Heart left ventricle (tissue), 13 donors: ENCODE results near the gene SIL1.

Experiments
- POLR2A ChIP-seq, 2 donors: fragments of 450-650 bp; IDR thresholded peaks; one replicate each; pipeline ENCODE4 v1.6.1; 2017; ENCODE audit warnings: antibody characterized with exemption in 2 of 2, mild to moderate bottlenecking in 2 of 2, moderate library complexity in 2 of 2
- TF ChIP-seq, protein P1 (sequence below), 12 donors: fragments of 200-600 bp; sonication (generic) in 4 of 12; IDR thresholded peaks; one replicate each; pipeline versions ENCODE4 v1.5.0 to v1.8.0; 2018 to 2022; ENCODE audit warnings: antibody characterized with exemption in 12 of 12, mild to moderate bottlenecking in 5 of 12
- donor health status: ischemic (EF 13 %, LVEDD 7.1; RV severe dilation, severe dysfunction).
- donor health status: DM: no; HTN: yes; CAD: no.
- donor health status: DM: no; HTN: no; CAD: no.
- donor health status: ischemic (EF 25% LVEDD 6.9; RV normal size, moderate dysfunction).
- donor health status: ischemic (EF 25% LVEDD 5.7; RV mildly dilated, moderate dysfunction).
- donor health status: ischemic (EF 35%, LVEDD 5.7; RV mildly dilated, moderate dysfunction).
- donor health status: nonischemic (EF 11% LVEDD 7.7; RV severe dilation, severe dysfunction).
- donor health status: DM: yes; HTN: yes; CAD: no.
- donor health status: PGD.
- donor health status: ischemic (EF 29% LVEDD 5.4; RV normal size, mild dysfunction).
- donor health status: nonischemic (EF 23%, LVEDD 6.1; RV moderate dilation, normal function).

DNA sequence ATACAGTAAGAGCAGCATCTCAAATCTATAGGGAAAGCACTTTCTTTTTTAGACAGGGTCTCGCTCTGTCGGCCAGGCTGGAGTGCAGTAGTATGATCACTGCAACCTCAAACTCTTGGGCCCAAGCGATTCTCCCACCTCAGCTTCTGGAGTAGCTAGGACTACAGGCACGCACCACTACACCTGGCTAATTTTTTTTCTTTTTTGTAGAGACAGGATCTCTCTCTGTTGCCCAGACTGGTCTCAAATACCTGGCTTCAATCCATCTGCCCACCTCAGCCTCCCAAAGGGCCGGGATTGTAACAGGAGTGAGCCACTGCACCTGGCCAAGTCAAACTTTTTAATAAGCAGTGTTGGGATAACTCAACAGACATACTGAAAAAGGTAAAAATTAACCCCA lies 107.6 kb downstream of the SIL1 start:
- TF ChIP-seq, protein P1, sequence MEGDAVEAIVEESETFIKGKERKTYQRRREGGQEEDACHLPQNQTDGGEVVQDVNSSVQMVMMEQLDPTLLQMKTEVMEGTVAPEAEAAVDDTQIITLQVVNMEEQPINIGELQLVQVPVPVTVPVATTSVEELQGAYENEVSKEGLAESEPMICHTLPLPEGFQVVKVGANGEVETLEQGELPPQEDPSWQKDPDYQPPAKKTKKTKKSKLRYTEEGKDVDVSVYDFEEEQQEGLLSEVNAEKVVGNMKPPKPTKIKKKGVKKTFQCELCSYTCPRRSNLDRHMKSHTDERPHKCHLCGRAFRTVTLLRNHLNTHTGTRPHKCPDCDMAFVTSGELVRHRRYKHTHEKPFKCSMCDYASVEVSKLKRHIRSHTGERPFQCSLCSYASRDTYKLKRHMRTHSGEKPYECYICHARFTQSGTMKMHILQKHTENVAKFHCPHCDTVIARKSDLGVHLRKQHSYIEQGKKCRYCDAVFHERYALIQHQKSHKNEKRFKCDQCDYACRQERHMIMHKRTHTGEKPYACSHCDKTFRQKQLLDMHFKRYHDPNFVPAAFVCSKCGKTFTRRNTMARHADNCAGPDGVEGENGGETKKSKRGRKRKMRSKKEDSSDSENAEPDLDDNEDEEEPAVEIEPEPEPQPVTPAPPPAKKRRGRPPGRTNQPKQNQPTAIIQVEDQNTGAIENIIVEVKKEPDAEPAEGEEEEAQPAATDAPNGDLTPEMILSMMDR (IDR thresholded peaks at IDR 0.05), result no peak
- no peak for TF ChIP-seq POLR2A (IDR thresholded peaks at IDR 0.05)
